GM19452 (cell line): ENCODE data around the gene TM9SF2.
"Not testable (repeated sequence)": the region's sequence is repeated elsewhere in the genome, so short reads cannot be mapped to it uniquely, and the experiment has no call there.

Experiments
- ATAC-seq: cut with Tn5 transposase; IDR thresholded peaks from one replicate; pipeline ENCODE4 v1.9.1; 2021; ENCODE audit not compliant: unreplicated experiment

Gene TM9SF2

GRCh38 chr13:99501184-99501847, at the start of gene TM9SF2:
Gene TM9SF2, plus strand, starts transcription at chr13:99501472. Its CDS starts 135 bp downstream, at chr13:99501607.
- ATAC-seq = peak; percentile 53

- no peak for ATAC-seq
Measured at GRCh38 chr13:99454518-99455183, 46.6 kb upstream of the TM9SF2 start.

- ATAC-seq = no peak
Measured at GRCh38 chr13:99459099-99459850, 42.0 kb upstream of the TM9SF2 start.

- ATAC-seq = not testable (repeated sequence)
Measured at GRCh38 chr13:99460802-99461201, 40.5 kb upstream of the TM9SF2 start.

GRCh38 chr13:99463646-99464397, 37.5 kb upstream of the TM9SF2 start:
- no peak for ATAC-seq

- no peak for ATAC-seq
Measured at GRCh38 chr13:99464441-99464949, 36.8 kb upstream of the TM9SF2 start.

- no peak for ATAC-seq
Measured at GRCh38 chr13:99465454-99465853, 35.8 kb upstream of the TM9SF2 start.

- ATAC-seq = no peak
Measured at GRCh38 chr13:99467764-99468163, 33.5 kb upstream of the TM9SF2 start.

GRCh38 chr13:99469041-99469440, 32.2 kb upstream of the TM9SF2 start:
- ATAC-seq = no peak

GRCh38 chr13:99470027-99470426, 31.2 kb upstream of the TM9SF2 start:
- ATAC-seq = no peak

- no peak for ATAC-seq
Measured at GRCh38 chr13:99471221-99472121, 29.8 kb upstream of the TM9SF2 start.

- no peak for ATAC-seq
Measured at GRCh38 chr13:99472122-99472440, 29.2 kb upstream of the TM9SF2 start.

- ATAC-seq = no peak
Measured at GRCh38 chr13:99473515-99473914, 27.8 kb upstream of the TM9SF2 start.

GRCh38 chr13:99476648-99477047, 24.6 kb upstream of the TM9SF2 start:
- no peak for ATAC-seq

- ATAC-seq = no peak
Measured at GRCh38 chr13:99477493-99477892, 23.8 kb upstream of the TM9SF2 start.

GRCh38 chr13:99481366-99481765, 19.9 kb upstream of the TM9SF2 start:
- ATAC-seq = no peak

- ATAC-seq = no peak
Measured at GRCh38 chr13:99484473-99484872, 16.8 kb upstream of the TM9SF2 start.

- ATAC-seq = no peak
Measured at GRCh38 chr13:99486996-99487395, 14.3 kb upstream of the TM9SF2 start.

- ATAC-seq = no peak
Measured at GRCh38 chr13:99489028-99489427, 12.2 kb upstream of the TM9SF2 start.

- not testable (repeated sequence) for ATAC-seq
Measured at GRCh38 chr13:99491750-99492149, 9.5 kb upstream of the TM9SF2 start.
